Measurements from ENCODE around the gene SCO2. TPM values are rescaled to one million over a fixed set of nuclear protein-coding genes. Genes with fewer than 3 reads are reported as not detected.

SCO2 gene
- total and polyA plus RNA-seq, 10 of the 15 experiments (the other 5 are each of a cell fraction or from before 2014, with no cell fraction given): 0.18 to 16.0 (median 2.4) TPM; not detected in 1

GRCh38 chr22:50531546-50531961 lies 6.2 kb upstream of the SCO2 start (continued):
- no peak for TF ChIP-seq CEBPZ (IDR thresholded peaks at IDR 0.05; ENCODE audit: low read depth, low read length)
- no peak for TF ChIP-seq CREB1 (IDR thresholded peaks at IDR 0.05; ENCODE audit: low read depth)
- TF ChIP-seq, protein P1, sequence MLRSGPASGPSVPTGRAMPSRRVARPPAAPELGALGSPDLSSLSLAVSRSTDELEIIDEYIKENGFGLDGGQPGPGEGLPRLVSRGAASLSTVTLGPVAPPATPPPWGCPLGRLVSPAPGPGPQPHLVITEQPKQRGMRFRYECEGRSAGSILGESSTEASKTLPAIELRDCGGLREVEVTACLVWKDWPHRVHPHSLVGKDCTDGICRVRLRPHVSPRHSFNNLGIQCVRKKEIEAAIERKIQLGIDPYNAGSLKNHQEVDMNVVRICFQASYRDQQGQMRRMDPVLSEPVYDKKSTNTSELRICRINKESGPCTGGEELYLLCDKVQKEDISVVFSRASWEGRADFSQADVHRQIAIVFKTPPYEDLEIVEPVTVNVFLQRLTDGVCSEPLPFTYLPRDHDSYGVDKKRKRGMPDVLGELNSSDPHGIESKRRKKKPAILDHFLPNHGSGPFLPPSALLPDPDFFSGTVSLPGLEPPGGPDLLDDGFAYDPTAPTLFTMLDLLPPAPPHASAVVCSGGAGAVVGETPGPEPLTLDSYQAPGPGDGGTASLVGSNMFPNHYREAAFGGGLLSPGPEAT (IDR thresholded peaks at IDR 0.05; ENCODE audit: low read depth): no peak
- no peak; the same call in 1 of the 2 replicates for TF ChIP-seq HCFC1 (IDR thresholded peaks at IDR 0.05; ENCODE audit: low read length)
- TF ChIP-seq, protein P2, sequence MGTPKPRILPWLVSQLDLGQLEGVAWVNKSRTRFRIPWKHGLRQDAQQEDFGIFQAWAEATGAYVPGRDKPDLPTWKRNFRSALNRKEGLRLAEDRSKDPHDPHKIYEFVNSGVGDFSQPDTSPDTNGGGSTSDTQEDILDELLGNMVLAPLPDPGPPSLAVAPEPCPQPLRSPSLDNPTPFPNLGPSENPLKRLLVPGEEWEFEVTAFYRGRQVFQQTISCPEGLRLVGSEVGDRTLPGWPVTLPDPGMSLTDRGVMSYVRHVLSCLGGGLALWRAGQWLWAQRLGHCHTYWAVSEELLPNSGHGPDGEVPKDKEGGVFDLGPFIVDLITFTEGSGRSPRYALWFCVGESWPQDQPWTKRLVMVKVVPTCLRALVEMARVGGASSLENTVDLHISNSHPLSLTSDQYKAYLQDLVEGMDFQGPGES (IDR thresholded peaks at IDR 0.05): no peak
- no peak for TF ChIP-seq JUND (IDR thresholded peaks at IDR 0.05; ENCODE audit: low read depth, low read length)
- TF ChIP-seq PAX8 (IDR thresholded peaks at IDR 0.05): no peak
- no peak for TF ChIP-seq MTA3 (IDR thresholded peaks at IDR 0.05; ENCODE audit: borderline replicate concordance, low read length)
- TF ChIP-seq, protein P3, sequence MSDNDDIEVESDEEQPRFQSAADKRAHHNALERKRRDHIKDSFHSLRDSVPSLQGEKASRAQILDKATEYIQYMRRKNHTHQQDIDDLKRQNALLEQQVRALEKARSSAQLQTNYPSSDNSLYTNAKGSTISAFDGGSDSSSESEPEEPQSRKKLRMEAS (IDR thresholded peaks at IDR 0.05; ENCODE audit: low read depth, low read length): no peak; the same call in 1 of the 2 replicates
- no peak for TF ChIP-seq EED (IDR thresholded peaks at IDR 0.05; ENCODE audit: low read depth)
- TF ChIP-seq, protein P4, sequence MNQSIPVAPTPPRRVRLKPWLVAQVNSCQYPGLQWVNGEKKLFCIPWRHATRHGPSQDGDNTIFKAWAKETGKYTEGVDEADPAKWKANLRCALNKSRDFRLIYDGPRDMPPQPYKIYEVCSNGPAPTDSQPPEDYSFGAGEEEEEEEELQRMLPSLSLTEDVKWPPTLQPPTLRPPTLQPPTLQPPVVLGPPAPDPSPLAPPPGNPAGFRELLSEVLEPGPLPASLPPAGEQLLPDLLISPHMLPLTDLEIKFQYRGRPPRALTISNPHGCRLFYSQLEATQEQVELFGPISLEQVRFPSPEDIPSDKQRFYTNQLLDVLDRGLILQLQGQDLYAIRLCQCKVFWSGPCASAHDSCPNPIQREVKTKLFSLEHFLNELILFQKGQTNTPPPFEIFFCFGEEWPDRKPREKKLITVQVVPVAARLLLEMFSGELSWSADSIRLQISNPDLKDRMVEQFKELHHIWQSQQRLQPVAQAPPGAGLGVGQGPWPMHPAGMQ (IDR thresholded peaks at IDR 0.05; ENCODE audit: borderline replicate concordance): no peak
- TF ChIP-seq FOS (IDR thresholded peaks at IDR 0.05; ENCODE audit: borderline replicate concordance, extremely low read depth, insufficient read length): no peak
- TF ChIP-seq PML (IDR thresholded peaks at IDR 0.05; ENCODE audit: low read length): no peak
- no peak for TF ChIP-seq USF1 (IDR thresholded peaks at IDR 0.05; ENCODE audit: borderline replicate concordance, extremely low read length, insufficient read depth, low read depth, low read length)
- no peak for TF ChIP-seq ETV6 (conservative IDR thresholded peaks at IDR 0.05 in 1 of 2, IDR thresholded peaks at IDR 0.05 in 1 of 2; ENCODE audit: borderline replicate concordance in 1 of 2, low read depth in 1 of 2)
- TF ChIP-seq MEF2A (IDR thresholded peaks at IDR 0.05; ENCODE audit: insufficient read depth, low read depth, low read length): no peak
- TF ChIP-seq ZNF622 (IDR thresholded peaks at IDR 0.05): no peak
- TF ChIP-seq E2F8 (IDR thresholded peaks at IDR 0.05; ENCODE audit: low read depth, partially characterized antibody): no peak
- no peak for TF ChIP-seq SIN3A (IDR thresholded peaks at IDR 0.05; ENCODE audit: low read depth, low read length)

Data from GM12878 (cell line).